Epithelial cell of proximal tubule (primary cell): Measurements from ENCODE around the gene MATN3. TPM values are rescaled to one million over a fixed set of nuclear protein-coding genes. Genes with fewer than 3 reads are reported as not detected.
A peak's percentile ranks its signal among the peaks of the same experiment; 100 is the strongest.

Source experiments
- DNase-seq: peaks from one replicate; pipeline ENCODE4 v3.0.0-alpha.2; 2011; ENCODE audit warnings: low read depth
- H3K4me3 ChIP-seq: 2 replicates; pipeline ENCODE4 v1.5.1; 2011; ENCODE audit warnings: low read depth, mild to moderate bottlenecking, low read length
- total RNA-seq: library from RNA; depleted of rRNA; stranded (reverse); fragments of >200 nt; gene quantifications from 2 replicates; pipeline ENCODE4 v1.2.3, GENCODE V29; 2015
- TF ChIP-seq, protein P1 (sequence below): conservative IDR thresholded peaks from 2 replicates; pipeline ENCODE4 v1.5.1; 2012; ENCODE audit warnings: low read depth, mild to moderate bottlenecking, low read length

MATN3 gene
- total RNA-seq, 1 donor from 2014 or later: 9.8 TPM

DNA sequence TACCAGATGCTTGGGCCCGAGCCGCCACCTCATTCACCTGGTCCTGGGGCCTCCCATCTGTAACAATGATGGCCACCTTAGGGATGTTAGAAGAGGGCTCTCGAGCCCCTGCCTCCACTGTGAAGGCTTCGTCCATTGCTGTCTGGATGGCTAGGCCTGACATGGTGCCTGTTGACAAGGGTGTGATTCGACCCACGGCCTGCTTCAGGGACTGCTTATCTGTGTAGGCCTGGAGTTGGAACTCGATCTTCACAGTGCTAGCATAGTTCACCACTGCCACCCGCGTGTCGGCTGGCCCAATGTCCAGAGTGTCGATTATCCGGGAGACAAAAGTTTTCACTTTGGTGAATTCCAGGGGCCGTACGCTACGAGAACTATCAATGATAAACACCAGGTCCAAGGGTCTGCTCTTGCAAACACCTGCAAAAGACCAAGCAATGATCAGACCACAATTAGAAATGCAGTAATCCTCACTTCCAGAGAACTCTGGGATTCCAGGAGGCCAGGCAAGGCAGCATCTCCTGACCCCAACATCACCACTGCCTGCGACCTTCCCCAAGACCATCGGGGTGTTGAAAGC, 6.5 kb downstream of the MATN3 start:
- H3K4me3 ChIP-seq: no peak overlapping the region
- TF ChIP-seq, protein P1, sequence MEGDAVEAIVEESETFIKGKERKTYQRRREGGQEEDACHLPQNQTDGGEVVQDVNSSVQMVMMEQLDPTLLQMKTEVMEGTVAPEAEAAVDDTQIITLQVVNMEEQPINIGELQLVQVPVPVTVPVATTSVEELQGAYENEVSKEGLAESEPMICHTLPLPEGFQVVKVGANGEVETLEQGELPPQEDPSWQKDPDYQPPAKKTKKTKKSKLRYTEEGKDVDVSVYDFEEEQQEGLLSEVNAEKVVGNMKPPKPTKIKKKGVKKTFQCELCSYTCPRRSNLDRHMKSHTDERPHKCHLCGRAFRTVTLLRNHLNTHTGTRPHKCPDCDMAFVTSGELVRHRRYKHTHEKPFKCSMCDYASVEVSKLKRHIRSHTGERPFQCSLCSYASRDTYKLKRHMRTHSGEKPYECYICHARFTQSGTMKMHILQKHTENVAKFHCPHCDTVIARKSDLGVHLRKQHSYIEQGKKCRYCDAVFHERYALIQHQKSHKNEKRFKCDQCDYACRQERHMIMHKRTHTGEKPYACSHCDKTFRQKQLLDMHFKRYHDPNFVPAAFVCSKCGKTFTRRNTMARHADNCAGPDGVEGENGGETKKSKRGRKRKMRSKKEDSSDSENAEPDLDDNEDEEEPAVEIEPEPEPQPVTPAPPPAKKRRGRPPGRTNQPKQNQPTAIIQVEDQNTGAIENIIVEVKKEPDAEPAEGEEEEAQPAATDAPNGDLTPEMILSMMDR: no peak
- no peak for DNase-seq

DNA sequence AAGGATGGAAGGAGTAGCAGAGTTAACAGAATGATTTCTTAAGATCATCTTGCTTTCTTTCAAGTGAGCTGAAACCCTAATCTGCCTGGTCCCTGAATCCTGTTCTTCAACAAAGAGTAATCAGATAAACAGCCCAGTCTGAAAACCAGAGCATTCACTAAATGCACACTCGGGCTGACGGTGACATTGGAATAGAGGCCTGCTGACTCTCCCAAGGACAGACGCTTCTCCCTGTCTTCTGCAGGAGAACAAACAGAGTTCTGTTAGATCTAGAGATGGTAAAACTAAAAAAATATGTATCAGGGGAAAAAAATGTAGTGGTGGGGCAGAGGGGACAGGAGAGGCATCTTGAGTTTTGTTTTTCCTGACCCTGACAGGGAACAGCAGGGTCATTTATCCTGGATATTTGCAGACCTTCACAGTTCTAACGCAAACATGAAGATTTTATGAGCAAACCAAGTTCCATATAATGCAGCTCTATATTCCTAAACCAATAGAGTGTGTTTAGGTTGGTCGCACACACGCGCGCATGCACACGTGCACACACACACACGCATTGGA, 7.3 kb downstream of the MATN3 start:
- H3K4me3 ChIP-seq: no peak overlapping the region
- TF ChIP-seq, protein P1: no peak
- no peak for DNase-seq

DNA sequence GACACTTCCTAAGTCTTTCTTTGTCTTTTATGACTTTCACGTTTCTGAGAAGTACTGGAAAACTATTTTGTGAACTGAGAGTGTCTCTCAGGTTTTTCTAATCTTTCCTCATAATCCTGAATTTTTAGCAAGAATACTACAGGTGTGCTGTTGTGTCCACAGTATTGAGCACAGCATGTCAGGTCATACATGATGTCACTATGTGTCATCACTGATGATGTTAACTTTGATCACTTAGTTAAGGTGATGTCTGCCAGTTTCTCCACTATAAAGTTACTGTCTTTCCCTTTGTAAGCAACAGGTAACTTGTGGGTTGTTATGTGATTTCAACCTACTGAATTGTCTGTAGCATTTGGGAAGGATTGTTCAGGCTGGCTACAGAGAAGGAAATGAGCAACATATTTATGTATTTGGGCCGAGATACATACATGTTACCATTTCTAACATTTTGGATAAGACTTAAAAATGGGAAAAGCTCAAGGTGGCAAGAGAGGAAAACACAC, 11.1 kb downstream of the MATN3 start:
- DNase-seq: no peak
- TF ChIP-seq, protein P1: no peak
- H3K4me3 ChIP-seq: no peak overlapping the region

DNA sequence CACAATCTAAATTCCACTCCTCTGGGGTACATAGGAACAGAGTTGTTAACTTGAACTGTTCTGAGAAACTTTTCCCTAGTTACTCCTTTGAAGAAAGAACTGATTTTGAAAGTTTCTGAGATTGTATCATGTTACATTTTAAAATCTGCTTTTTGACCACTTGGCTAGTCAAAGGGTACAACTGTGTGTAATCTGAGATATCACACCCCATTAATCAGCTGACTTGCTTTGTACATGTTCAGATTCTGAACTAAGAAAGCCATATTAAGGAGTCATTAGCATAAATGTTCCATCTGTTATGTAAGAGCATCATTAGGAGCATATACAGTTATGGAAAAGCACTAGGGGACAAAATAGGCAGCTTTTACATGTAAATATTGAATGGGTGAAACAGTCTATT, 18.7 kb downstream of the MATN3 start:
- TF ChIP-seq, protein P1: no peak
- H3K4me3 ChIP-seq: no peak overlapping the region
- DNase-seq: no peak

DNA sequence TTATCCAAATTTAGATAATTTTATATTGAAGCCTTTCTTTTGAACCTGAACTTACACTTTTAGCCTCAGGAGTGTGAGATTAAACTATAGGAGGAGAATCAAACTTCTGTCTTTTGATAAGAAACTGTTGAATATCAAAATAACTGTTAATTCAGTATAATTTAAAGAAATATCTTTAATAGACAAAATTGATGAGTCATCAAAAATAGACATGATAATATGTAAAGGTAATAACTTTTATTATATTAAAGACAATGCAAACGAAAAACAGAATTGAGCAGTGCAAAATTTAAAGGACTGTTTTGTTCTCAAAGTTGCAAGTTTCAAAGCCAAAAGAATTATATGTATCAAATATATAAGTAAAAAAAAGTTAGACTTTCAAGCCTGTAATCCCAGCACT, 20.6 kb downstream of the MATN3 start:
- TF ChIP-seq, protein P1: no peak
- DNase-seq: no peak
- no peak overlapping the region for H3K4me3 ChIP-seq

DNA sequence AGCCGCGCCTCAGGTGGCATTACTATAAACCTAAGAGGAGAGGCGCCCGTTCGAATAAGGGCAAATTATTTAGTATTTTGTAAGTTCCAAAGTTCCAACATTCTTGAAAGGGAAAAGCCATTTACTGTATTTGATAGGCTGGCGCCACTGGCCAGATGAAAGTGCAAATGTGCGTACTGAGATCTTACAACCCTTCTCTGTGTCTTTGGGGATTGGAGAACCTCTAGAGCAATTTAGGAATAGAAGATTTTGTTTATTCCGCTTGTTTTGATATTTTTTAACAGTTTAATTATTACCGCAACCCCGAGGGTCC, 22.1 kb downstream of the MATN3 start:
- H3K4me3 ChIP-seq: peak overlapping the region; percentile 89
- TF ChIP-seq, protein P1: no peak
- no peak for DNase-seq
